IgD-negative memory B cell (primary cell): ENCODE measurements around the gene TTLL7. TPM values are rescaled to one million over a fixed set of nuclear protein-coding genes. Genes with fewer than 3 reads are reported as not detected.
"Not testable (repeated sequence)": the region's sequence is repeated elsewhere in the genome, so short reads cannot be mapped to it uniquely, and the experiment has no call there.

Experiments
- H3K27ac Mint-ChIP-seq, 3 donors: one replicate each; pipeline ENCODE4 v1.8.0; 2020 to 2022; ENCODE audit warnings: mild to moderate bottlenecking in 3 of 3, mixed read lengths in 3 of 3, moderate library complexity in 1 of 3
- H3K27me3 Mint-ChIP-seq: one replicate; pipeline ENCODE4 v1.8.0; 2021; ENCODE audit warnings: mixed read lengths
- H3K36me3 Mint-ChIP-seq: one replicate; pipeline ENCODE4 v1.8.0; 2020; ENCODE audit warnings: mild to moderate bottlenecking, mixed read lengths
- H3K4me1 Mint-ChIP-seq, 3 donors: one replicate each; pipeline ENCODE4 v1.8.0; 2020 to 2022; ENCODE audit warnings: mixed read lengths in 3 of 3, mild to moderate bottlenecking in 1 of 3
- H3K4me3 Mint-ChIP-seq, 4 donors: one replicate each; pipeline ENCODE4 v1.8.0; 2020 to 2022; ENCODE audit warnings: mild to moderate bottlenecking in 4 of 4, mixed read lengths in 4 of 4, moderate library complexity in 3 of 4
- H3K9me3 Mint-ChIP-seq, 3 donors: one replicate each; pipeline ENCODE4 v1.8.0; 2020 to 2021; ENCODE audit warnings: mixed read lengths in 3 of 3, mild to moderate bottlenecking in 1 of 3
- polyA plus RNA-seq: library from polyadenylated mRNA; unstranded; fragments of 300-500 nt; fragmentation: Illumina TruSeq; gene quantifications from one replicate; pipeline ENCODE4 v1.2.3, GENCODE V29; 2021

The TTLL7 gene
- polyA plus RNA-seq, 1 donor from 2014 or later: not detected

DNA sequence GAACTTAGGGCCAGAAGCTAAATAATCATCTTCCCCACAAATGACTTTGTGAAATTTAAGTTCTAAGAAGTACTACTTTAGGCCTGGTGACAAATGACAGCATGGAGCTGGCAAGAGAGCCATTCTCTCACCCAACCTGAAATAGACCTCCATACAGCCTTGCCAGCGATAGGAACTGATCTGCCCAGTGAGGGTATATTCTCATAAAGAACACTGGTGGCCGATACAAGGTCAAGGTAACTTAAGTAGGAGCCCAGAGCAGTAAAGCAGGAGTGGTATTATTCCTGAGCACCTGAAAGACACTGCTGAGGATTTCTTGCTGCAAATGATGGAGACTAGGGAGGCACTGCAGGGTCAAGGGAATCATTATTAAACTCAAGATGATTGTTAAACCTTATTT lies 2.6 kb upstream of the TTLL7 start:
- peaks cover 0 to 2% (median 0%) of the 10 kb centered on the region in 3 donors for H3K9me3 Mint-ChIP-seq
- H3K36me3 Mint-ChIP-seq: peaks cover 2% of the 10 kb centered on the region
- H3K4me1 Mint-ChIP-seq: peaks cover 10 to 17% (median 14%) of the 10 kb centered on the region in 3 donors
- H3K27ac Mint-ChIP-seq: no peak overlapping the region
- peak overlapping the region in 2 of 4 donors; percentile 9 to 39 for H3K4me3 Mint-ChIP-seq
- peaks cover 45% of the 10 kb centered on the region for H3K27me3 Mint-ChIP-seq

GRCh38 chr1:84000954-84001495 lies 2.1 kb upstream of the TTLL7 start:
- no peak overlapping the region for H3K27ac Mint-ChIP-seq
- peaks cover 10 to 17% (median 14%) of the 10 kb centered on the region in 3 donors for H3K4me1 Mint-ChIP-seq
- H3K27me3 Mint-ChIP-seq: peaks cover 41% of the 10 kb centered on the region
- H3K36me3 Mint-ChIP-seq: no peaks in the 10 kb centered on the region
- H3K4me3 Mint-ChIP-seq: peak overlapping the region in 1 of 4 donors; percentile 89
- H3K9me3 Mint-ChIP-seq: no peaks in the 10 kb centered on the region

DNA sequence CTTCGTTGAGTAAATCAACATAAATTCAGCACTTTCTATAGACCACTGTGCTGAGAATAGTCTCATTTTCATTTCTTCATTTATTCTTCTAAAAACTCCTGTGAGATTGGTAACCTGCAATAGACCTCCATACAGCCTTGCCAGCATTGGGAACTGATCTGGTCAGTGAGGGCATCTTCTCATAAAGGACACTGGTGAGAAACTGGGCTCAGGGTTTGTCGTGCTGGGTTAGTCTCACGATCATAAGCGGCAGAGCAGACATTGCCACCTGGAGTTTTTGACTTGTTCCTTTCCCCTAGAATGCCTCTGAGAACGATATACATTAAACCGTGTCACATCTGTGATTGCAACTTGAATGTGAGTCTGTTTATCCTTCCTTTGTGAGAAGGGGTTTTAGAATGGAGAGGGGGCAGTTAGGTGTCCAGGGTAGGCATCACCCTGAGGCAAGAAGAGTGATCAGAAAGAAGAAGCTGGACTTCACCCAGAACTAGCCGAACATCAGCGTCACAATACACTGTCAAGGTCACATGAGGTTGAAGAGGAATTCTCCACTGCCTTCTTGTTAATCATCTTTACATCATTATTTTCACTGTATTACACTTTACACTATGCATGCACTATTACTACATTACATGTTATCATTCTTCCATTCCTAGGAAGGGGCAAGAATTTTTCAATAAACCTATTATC lies 1.4 kb upstream of the TTLL7 start:
- peak overlapping the region in 2 of 4 donors; percentile 87 to 89 for H3K4me3 Mint-ChIP-seq
- H3K27ac Mint-ChIP-seq: no peak overlapping the region
- H3K9me3 Mint-ChIP-seq: no peaks in the 10 kb centered on the region
- no peaks in the 10 kb centered on the region for H3K36me3 Mint-ChIP-seq
- peaks cover 10 to 17% (median 14%) of the 10 kb centered on the region in 3 donors for H3K4me1 Mint-ChIP-seq
- H3K27me3 Mint-ChIP-seq: peaks cover 41% of the 10 kb centered on the region

- no peaks in the 10 kb centered on the region for H3K36me3 Mint-ChIP-seq
- H3K4me1 Mint-ChIP-seq: peaks cover 10 to 17% (median 14%) of the 10 kb centered on the region in 3 donors
- peaks cover 35% of the 10 kb centered on the region for H3K27me3 Mint-ChIP-seq
- H3K9me3 Mint-ChIP-seq: no peaks in the 10 kb centered on the region
- H3K27ac Mint-ChIP-seq: peak overlapping the region in 2 of 3 donors; percentile 50 to 86
- H3K4me3 Mint-ChIP-seq: peak overlapping the region; percentile 80 to 94 (median 92)
Measured at GRCh38 chr1:83999316-83999819, 436 bp upstream of the TTLL7 start.

DNA sequence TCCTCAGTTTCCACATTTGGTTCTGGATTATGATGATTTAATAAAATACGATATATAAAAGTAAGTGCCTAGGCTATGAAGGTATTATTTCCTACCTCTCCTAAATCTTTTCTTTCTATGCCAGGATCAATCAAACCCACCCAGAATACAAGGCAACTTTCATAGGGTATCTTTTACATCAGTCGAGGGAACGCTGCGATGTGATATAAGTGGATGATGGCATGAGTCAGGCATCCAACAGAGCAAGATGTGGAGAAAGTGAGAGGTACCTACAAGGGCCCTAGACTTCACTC lies 781 bp downstream of the TTLL7 start:
- Mint-ChIP-seq H3K27me3 (peaks cover 34% of the 10 kb centered on the region), H3K9me3 (no peaks in the 10 kb centered on the region), H3K36me3 (no peaks in the 10 kb centered on the region), H3K27ac (no peak overlapping the region), H3K4me3 (peak overlapping the region; percentile 75 to 93 (median 86)), H3K4me1 (peaks cover 10 to 17% (median 14%) of the 10 kb centered on the region in 3 donors)

DNA sequence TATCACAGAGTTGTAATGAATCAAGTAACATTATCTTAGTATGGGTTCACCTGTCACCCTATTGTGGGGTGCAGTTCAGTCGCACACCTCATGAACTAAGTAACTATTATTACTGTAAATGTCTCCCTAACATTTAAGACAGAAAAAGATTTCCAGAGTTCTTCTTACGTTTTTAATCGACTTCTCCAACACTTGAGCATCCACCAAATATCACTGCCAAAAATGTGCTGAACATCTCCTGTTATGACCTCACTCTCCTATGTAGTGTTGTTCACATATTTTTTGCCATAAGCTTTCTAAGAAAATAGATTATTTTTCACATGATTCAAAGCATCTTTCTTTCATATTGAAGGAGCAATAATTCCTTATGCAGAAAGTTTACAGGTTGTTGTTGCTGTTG lies 1.3 kb downstream of the TTLL7 start:
- H3K9me3 Mint-ChIP-seq: no peaks in the 10 kb centered on the region
- H3K4me3 Mint-ChIP-seq: peak overlapping the region in 1 of 4 donors; percentile 31
- H3K27me3 Mint-ChIP-seq: peaks cover 33% of the 10 kb centered on the region
- peaks cover 10 to 17% (median 14%) of the 10 kb centered on the region in 3 donors for H3K4me1 Mint-ChIP-seq
- H3K27ac Mint-ChIP-seq: no peak overlapping the region
- no peaks in the 10 kb centered on the region for H3K36me3 Mint-ChIP-seq

DNA sequence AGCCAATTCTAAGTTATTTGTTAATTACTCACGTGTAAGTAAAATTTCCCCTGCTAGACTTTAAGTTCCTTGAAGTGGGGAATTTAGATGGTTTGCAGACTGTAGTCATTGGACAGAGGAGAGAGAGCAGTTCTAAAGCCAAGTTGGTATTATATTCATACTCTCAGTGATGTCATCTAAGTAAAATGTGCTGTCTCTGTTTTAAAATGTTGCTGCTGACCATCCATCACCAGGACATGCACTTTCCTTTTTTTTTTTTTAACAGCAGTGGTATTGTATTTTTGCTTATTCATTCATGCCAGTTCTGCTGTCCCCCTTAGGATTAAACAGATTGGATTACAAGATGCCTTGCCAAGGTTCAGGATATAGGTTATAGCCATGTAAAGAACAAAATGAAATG lies 2.3 kb downstream of the TTLL7 start:
- Mint-ChIP-seq H3K27ac (no peak overlapping the region), H3K4me3 (peak overlapping the region in 1 of 4 donors; percentile 31), H3K9me3 (no peaks in the 10 kb centered on the region), H3K27me3 (peaks cover 32% of the 10 kb centered on the region), H3K36me3 (no peaks in the 10 kb centered on the region), H3K4me1 (peaks cover 10 to 17% (median 14%) of the 10 kb centered on the region in 3 donors)

DNA sequence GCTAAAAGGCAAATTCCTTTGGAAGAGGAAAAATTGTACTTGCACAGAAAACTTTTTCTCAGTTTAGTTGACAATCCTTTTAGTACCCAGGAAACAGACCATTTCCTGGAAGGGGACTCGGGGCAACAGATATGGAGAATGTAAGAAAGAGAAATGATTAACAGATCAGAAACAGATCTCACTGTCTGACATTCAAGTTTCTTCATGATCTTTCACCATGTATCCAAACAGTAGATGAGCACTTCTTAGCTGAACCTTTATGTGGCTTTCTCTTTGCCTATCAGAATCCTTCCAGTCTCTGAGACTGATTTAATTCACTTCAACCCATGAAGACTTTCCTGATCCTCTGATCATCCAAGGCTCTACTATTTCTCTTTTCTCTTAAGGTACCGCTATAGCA lies 2.7 kb downstream of the TTLL7 start:
- Mint-ChIP-seq H3K4me3 (no peak overlapping the region), H3K4me1 (peaks cover 10 to 17% (median 14%) of the 10 kb centered on the region in 3 donors), H3K27me3 (peaks cover 27% of the 10 kb centered on the region), H3K36me3 (no peaks in the 10 kb centered on the region), H3K9me3 (no peaks in the 10 kb centered on the region), H3K27ac (no peak overlapping the region)

- Mint-ChIP-seq H3K9me3 (no peaks in the 10 kb centered on the region), H3K27me3 (peaks cover 22% of the 10 kb centered on the region), H3K27ac (no peak overlapping the region), H3K4me3 (no peak overlapping the region), H3K36me3 (no peaks in the 10 kb centered on the region), H3K4me1 (peaks cover 10 to 17% (median 14%) of the 10 kb centered on the region in 3 donors)
Measured at GRCh38 chr1:83995649-83996048, 3.3 kb downstream of the TTLL7 start.

GRCh38 chr1:83994111-83994510 lies 4.8 kb downstream of the TTLL7 start:
- Mint-ChIP-seq H3K27me3 (peaks cover 11% of the 10 kb centered on the region), H3K4me3 (no peak overlapping the region), H3K9me3 (peaks cover 0 to 4% (median 0%) of the 10 kb centered on the region in 3 donors), H3K36me3 (no peaks in the 10 kb centered on the region), H3K27ac (no peak overlapping the region), H3K4me1 (peaks cover 3 to 5% (median 3%) of the 10 kb centered on the region in 3 donors)

DNA sequence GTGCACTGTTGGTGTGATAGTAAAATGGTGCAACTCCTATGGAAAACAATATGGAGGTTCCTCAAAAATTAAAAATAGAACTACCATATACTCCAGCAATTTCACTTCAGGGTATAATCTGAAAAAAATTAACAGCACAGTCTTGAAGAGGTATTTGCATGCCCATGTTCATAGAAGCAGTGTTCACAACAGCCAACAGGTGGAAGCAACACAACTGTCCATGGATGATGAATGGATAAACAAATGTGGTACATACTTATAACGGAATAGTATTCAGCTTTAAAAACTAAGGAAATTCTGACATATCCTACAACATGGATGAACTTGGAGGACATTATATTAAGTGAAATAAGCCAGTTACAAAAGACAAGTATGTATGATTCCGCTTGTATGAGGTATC lies 8.2 kb downstream of the TTLL7 start:
- no peak overlapping the region for H3K27ac Mint-ChIP-seq
- H3K27me3 Mint-ChIP-seq: peaks cover 7% of the 10 kb centered on the region
- H3K4me1 Mint-ChIP-seq: no peaks in the 10 kb centered on the region
- H3K9me3 Mint-ChIP-seq: peaks cover 3 to 15% (median 11%) of the 10 kb centered on the region in 3 donors
- no peak overlapping the region for H3K4me3 Mint-ChIP-seq
- H3K36me3 Mint-ChIP-seq: no peaks in the 10 kb centered on the region

GRCh38 chr1:83985048-83985447 lies 13.9 kb downstream of the TTLL7 start:
- Mint-ChIP-seq H3K36me3 (peaks cover 1% of the 10 kb centered on the region), H3K4me3 (no peak overlapping the region), H3K27me3 (peaks cover 8% of the 10 kb centered on the region), H3K9me3 (peaks cover 4 to 18% (median 11%) of the 10 kb centered on the region in 3 donors), H3K27ac (no peak overlapping the region), H3K4me1 (no peaks in the 10 kb centered on the region)

DNA sequence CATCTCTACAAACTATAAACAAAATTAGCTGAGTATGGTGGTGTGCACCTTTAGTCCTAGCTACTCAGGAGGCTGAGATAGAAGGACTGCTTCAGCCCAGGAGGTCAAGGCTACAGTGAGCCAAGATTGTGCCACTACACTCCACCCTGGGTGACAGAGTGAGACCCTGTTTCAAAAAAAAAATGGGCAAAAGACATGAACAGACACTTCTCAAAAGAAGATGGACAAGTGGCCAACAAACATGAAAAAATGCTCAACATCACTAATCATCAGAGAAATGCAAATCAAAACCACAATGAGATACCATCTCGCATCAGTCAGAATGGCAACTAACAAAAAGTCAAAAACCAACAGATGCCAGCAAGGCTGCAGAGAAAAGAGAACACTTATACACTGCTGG lies 15.0 kb downstream of the TTLL7 start:
- H3K4me1 Mint-ChIP-seq, H3K27ac Mint-ChIP-seq, H3K4me3 Mint-ChIP-seq, H3K27me3 Mint-ChIP-seq, H3K36me3 Mint-ChIP-seq: not testable (repeated sequence)
- peaks cover 4 to 12% (median 11%) of the 10 kb centered on the region in 3 donors for H3K9me3 Mint-ChIP-seq

GRCh38 chr1:83978056-83978455 lies 20.9 kb downstream of the TTLL7 start:
- Mint-ChIP-seq H3K27ac (no peak overlapping the region), H3K4me1 (no peaks in the 10 kb centered on the region), H3K4me3 (no peak overlapping the region), H3K27me3 (peaks cover 5% of the 10 kb centered on the region), H3K9me3 (peaks cover 0 to 2% (median 0%) of the 10 kb centered on the region in 3 donors), H3K36me3 (peaks cover 1% of the 10 kb centered on the region)

DNA sequence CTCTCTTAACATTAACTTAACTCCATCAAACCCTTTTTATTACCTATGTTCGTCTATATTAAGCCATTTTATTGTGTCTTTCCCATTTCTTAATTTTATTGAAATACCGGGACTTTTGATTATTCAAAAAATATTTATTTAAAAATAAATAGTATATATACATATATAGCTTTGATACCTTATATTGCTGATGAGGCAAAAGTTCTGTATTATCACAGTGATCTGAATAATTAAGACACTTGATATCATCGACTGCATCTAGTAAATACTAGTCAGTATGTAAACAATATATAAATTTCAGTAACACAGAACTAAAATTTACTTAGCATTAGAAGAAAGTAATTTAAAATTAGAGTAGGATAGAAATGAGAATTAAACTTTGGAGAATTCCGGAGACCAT lies 22.0 kb downstream of the TTLL7 start:
- no peak overlapping the region for H3K27ac Mint-ChIP-seq
- no peaks in the 10 kb centered on the region for H3K4me1 Mint-ChIP-seq
- peaks cover 0 to 5% (median 0%) of the 10 kb centered on the region in 3 donors for H3K9me3 Mint-ChIP-seq
- peaks cover 1% of the 10 kb centered on the region for H3K36me3 Mint-ChIP-seq
- H3K4me3 Mint-ChIP-seq: no peak overlapping the region
- H3K27me3 Mint-ChIP-seq: peaks cover 1% of the 10 kb centered on the region

- Mint-ChIP-seq H3K27ac (no peak overlapping the region), H3K4me1 (no peaks in the 10 kb centered on the region), H3K27me3 (no peaks in the 10 kb centered on the region), H3K9me3 (peaks cover 0 to 4% (median 1%) of the 10 kb centered on the region in 3 donors), H3K36me3 (no peaks in the 10 kb centered on the region), H3K4me3 (no peak overlapping the region)
Measured at GRCh38 chr1:83970802-83971201, 28.1 kb downstream of the TTLL7 start.
